ENCODE data around the gene NFS1. TPM values are rescaled to one million over a fixed set of nuclear protein-coding genes. Genes with fewer than 3 reads are reported as not detected.

NFS1 gene
- polyA plus RNA-seq (2012; rRNA removed) = 75.6 and 89.7 TPM in 2 replicates
- 53.8 and 62.8 TPM in 2 replicates for polyA plus RNA-seq (2012; cell fraction: cytosol; rRNA removed)
- polyA plus RNA-seq (2012; cell fraction: nucleus; rRNA removed) = 73.7 and 115 TPM in 2 replicates

- H3K9me2 ChIP-seq = no peaks in the 10 kb centered on the region
- peak within 1 kb of the TSS; percentile 88 to 89 for H3K27ac ChIP-seq (ENCODE audit: low read depth in 2 of 2, low read length in 1 of 2)
- H3K36me3 ChIP-seq (replicated peaks in 1 of 2; ENCODE audit: control insufficient read depth in 1 of 2, insufficient read depth in 2 of 2, low read length in 1 of 2) = peaks cover 39 to 63% of the 10 kb centered on the region in 2 experiments
- peak within 1 kb of the TSS; percentile 92 for H3K4me2 ChIP-seq
- peak; percentile 97 for DNase-seq
- H3K27me3 ChIP-seq (ENCODE audit: insufficient read depth) = no peaks in the 10 kb centered on the region
- ChIA-PET POLR2A (interaction anchor here (0.6 to 2.1 kb wide), 5 partner anchors 11 to 83 kb away, joined by 3 to 17 read pairs (median 3); partner anchors contain the start of gene RBM39), CTCF (interaction anchor here (0.8 to 4.7 kb wide), 7 partner anchors 12 to 248 kb away, joined by 3 to 18 read pairs (median 5); partner anchors contain the start of genes CPNE1, RBM12 and RBM39)
- H3K9ac ChIP-seq = peak within 1 kb of the TSS; percentile 95
- 1% methylated on average over 9 of the region's 81 CpGs for WGBS (ENCODE audit: low lambda C conversion rate)
- H3F3A ChIP-seq (replicated peaks; ENCODE audit: insufficient read depth) = peaks cover 46% of the 10 kb centered on the region
- H4K20me1 ChIP-seq (ENCODE audit: insufficient read depth) = peaks cover 18% of the 10 kb centered on the region
- H3K4me3 ChIP-seq (ENCODE audit: low read depth in 2 of 2, low read length in 1 of 2) = peak within 1 kb of the TSS; percentile 82 to 90
- peak within 1 kb of the TSS; percentile 97 for H2AFZ ChIP-seq (ENCODE audit: low read depth)
- no peaks in the 10 kb centered on the region for H3K9me3 ChIP-seq
- peaks cover 66% of the 10 kb centered on the region; the same call in 1 of the 2 replicates for H3K79me2 ChIP-seq (ENCODE audit: insufficient read depth)
- peaks cover 0 to 16% of the 10 kb centered on the region in 2 experiments; a peak in 3 of 4 replicates for H3K4me1 ChIP-seq (ENCODE audit: control insufficient read depth in 1 of 2, insufficient read depth in 2 of 2, low read depth in 1 of 2, low read length in 1 of 2)
- 0 out of 2 replicates have a peak, but pooled peaks have one; percentile 0 for TF ChIP-seq USF2 (IDR thresholded peaks at IDR 0.05; ENCODE audit: borderline replicate concordance, low read depth, low read length)
- no peak for TF ChIP-seq FOXM1 (IDR thresholded peaks at IDR 0.05; ENCODE audit: low read depth)
- peak; percentile 96 for TF ChIP-seq MXI1 (IDR thresholded peaks at IDR 0.05; ENCODE audit: low read depth, low read length)
- no peak for TF ChIP-seq JUND (IDR thresholded peaks at IDR 0.05)
- TF ChIP-seq SIN3A (IDR thresholded peaks at IDR 0.05; ENCODE audit: borderline replicate concordance, low read depth, low read length) = peak; percentile 87
- TF ChIP-seq GABPA (IDR thresholded peaks at IDR 0.05; ENCODE audit: low read depth) = peak; percentile 99
- TF ChIP-seq CTCF (IDR thresholded peaks at IDR 0.05) = peak; percentile 23
- TF ChIP-seq EZH2phosphoT487 (IDR thresholded peaks at IDR 0.05; ENCODE audit: borderline replicate concordance, low read depth) = no peak
- TF ChIP-seq RFX5 (IDR thresholded peaks at IDR 0.05; ENCODE audit: low read length) = no peak
- peak; percentile 43; the same call in 1 of the 2 replicates for TF ChIP-seq ZBTB33 (IDR thresholded peaks at IDR 0.05; ENCODE audit: borderline replicate concordance, low read depth)
- TF ChIP-seq POLR2AphosphoS5 (IDR thresholded peaks at IDR 0.05; ENCODE audit: low read depth, low read length) = peak; percentile 89
- no peak for TF ChIP-seq GATA2 (CRISPR knock-in tag; IDR thresholded peaks at IDR 0.05)
- peak; percentile 80 for TF ChIP-seq CHD2 (IDR thresholded peaks at IDR 0.05; ENCODE audit: low read length, partially characterized antibody)
- 0 out of 2 replicates have a peak, but pooled peaks have one; percentile 47 for TF ChIP-seq YY1 (IDR thresholded peaks at IDR 0.05; ENCODE audit: low read depth)
- TF ChIP-seq TEAD4 (IDR thresholded peaks at IDR 0.05; ENCODE audit: borderline replicate concordance, insufficient read depth) = no peak
- TF ChIP-seq MAX (IDR thresholded peaks at IDR 0.05; ENCODE audit: low read depth) = no peak
- TF ChIP-seq FOXJ3 (CRISPR knock-in tag; IDR thresholded peaks at IDR 0.05) = peak; percentile 35; the same call in 1 of the 2 replicates
- TF ChIP-seq RAD21 (IDR thresholded peaks at IDR 0.05; ENCODE audit: low read length) = peak; percentile 11; the same call in 1 of the 2 replicates
- TF ChIP-seq ELF1 (IDR thresholded peaks at IDR 0.05) = peak; percentile 81
- TF ChIP-seq REST (IDR thresholded peaks at IDR 0.05; ENCODE audit: low read depth, low read length) = 0 out of 2 replicates have a peak, but pooled peaks have one; percentile 14
- TF ChIP-seq RXRA (IDR thresholded peaks at IDR 0.05; ENCODE audit: borderline replicate concordance, low read depth) = no peak
Measured at GRCh38 chr20:35699127-35699956, at the start of gene NFS1, which contains the start of gene ROMO1. NFS1 (minus strand) TSS chr20:35699352; CDS start chr20:35699288, 64 bp downstream. ROMO1 (plus strand) TSS chr20:35699405; CDS start chr20:35699633, 228 bp downstream.
